WTC11 (cell line): ENCODE data around the gene CYP11A1. TPM values are rescaled to one million over a fixed set of nuclear protein-coding genes. Genes with fewer than 3 reads are reported as not detected.

ENCODE experiments used
- ATAC-seq: fragments of 200-7000 bp; cut with Tn5 transposase; 2 replicates; pipeline ENCODE4 v1.10.0; 2021; ENCODE audit warnings: mild to moderate bottlenecking, moderate library complexity
- CTCF ChIA-PET: fragments of 300-600 bp; sonication (Branson Sonifier 250); formaldehyde crosslinking; loops from one replicate; lab custom pipeline; 2021; ENCODE audit warnings: antibody characterized with exemption; lab: Charles Lee
- POLR2A ChIA-PET: fragments of 350-600 bp; sonication (Branson Sonifier 250); formaldehyde crosslinking; loops from one replicate; lab custom pipeline; 2021; ENCODE audit warnings: antibody characterized with exemption; lab: Charles Lee
- DNase-seq: peaks from one replicate; pipeline ENCODE4 v3.0.0; 2021; ENCODE audit warnings: low spot score
- H3K27ac Mint-ChIP-seq: 2 replicates; pipeline ENCODE4 v1.8.0; 2021; ENCODE audit warnings: mixed read lengths
- H3K27me3 Mint-ChIP-seq: 2 replicates; pipeline ENCODE4 v1.8.0; 2021; ENCODE audit warnings: low read depth, mild to moderate bottlenecking, moderate library complexity, mixed read lengths
- H3K36me3 Mint-ChIP-seq: 2 replicates; pipeline ENCODE4 v1.8.0; 2021; ENCODE audit warnings: mixed read lengths
- H3K4me1 Mint-ChIP-seq: 2 replicates; pipeline ENCODE4 v1.8.0; 2022; ENCODE audit warnings: mixed read lengths
- H3K4me3 Mint-ChIP-seq: 2 replicates; pipeline ENCODE4 v1.8.0; 2021; ENCODE audit warnings: mild to moderate bottlenecking, moderate library complexity, mixed read lengths
- H3K9me3 Mint-ChIP-seq: 2 replicates; pipeline ENCODE4 v1.8.0; 2021; ENCODE audit warnings: mixed read lengths
- AFF4 ChIP-seq: sonication (generic); formaldehyde crosslinking; IDR thresholded peaks from 2 replicates; pipeline ENCODE4 v1.8.1; 2023; ENCODE audit warnings: mild to moderate bottlenecking, missing genetic modification reagents, borderline replicate concordance
- ATF3 ChIP-seq: sonication (generic); formaldehyde crosslinking; conservative IDR thresholded peaks from 2 replicates; pipeline ENCODE4 v1.8.1; 2022; ENCODE audit warnings: mild to moderate bottlenecking, missing genetic modification reagents
- FOXK1 ChIP-seq: sonication (generic); formaldehyde crosslinking; IDR thresholded peaks from 2 replicates; pipeline ENCODE4 v1.8.0; 2022; ENCODE audit warnings: mild to moderate bottlenecking, moderate library complexity, missing genetic modification reagents
- GABPB1 ChIP-seq: sonication (generic); formaldehyde crosslinking; IDR thresholded peaks from 2 replicates; pipeline ENCODE4 v1.8.1; 2023; ENCODE audit warnings: mild to moderate bottlenecking, missing genetic modification reagents
- NFE2L1 ChIP-seq: sonication (generic); formaldehyde crosslinking; IDR thresholded peaks from 2 replicates; pipeline ENCODE4 v1.8.1; 2023; ENCODE audit warnings: missing genetic modification reagents
- NFYB ChIP-seq: sonication (generic); formaldehyde crosslinking; conservative IDR thresholded peaks from 2 replicates; pipeline ENCODE4 v1.8.0; 2022; ENCODE audit warnings: low read depth, missing genetic modification reagents
- NR1H2 ChIP-seq: sonication (generic); formaldehyde crosslinking; IDR thresholded peaks from 2 replicates; pipeline ENCODE4 v1.9.0; 2021; ENCODE audit warnings: mild to moderate bottlenecking, moderate library complexity, missing genetic modification reagents
- NR2C2 ChIP-seq: sonication (generic); formaldehyde crosslinking; IDR thresholded peaks from 2 replicates; pipeline ENCODE4 v1.8.0; 2022; ENCODE audit warnings: mild to moderate bottlenecking, missing genetic modification reagents
- USF1 ChIP-seq: sonication (generic); formaldehyde crosslinking; IDR thresholded peaks from 2 replicates; pipeline ENCODE4 v1.8.0; 2022; ENCODE audit warnings: mild to moderate bottlenecking, missing genetic modification reagents
- ZNF219 ChIP-seq: sonication (generic); formaldehyde crosslinking; IDR thresholded peaks from 2 replicates; pipeline ENCODE4 v1.8.0; 2023; ENCODE audit warnings: missing genetic modification reagents, mild to moderate bottlenecking, borderline replicate concordance
- ZNF317 ChIP-seq: sonication (generic); formaldehyde crosslinking; IDR thresholded peaks from 2 replicates; pipeline ENCODE4 v1.8.1; 2023; ENCODE audit warnings: low read depth, mild to moderate bottlenecking, moderate library complexity, missing genetic modification reagents, borderline replicate concordance
- ZNF416 ChIP-seq: fragments of 250-450 bp; sonication (Bioruptor Pico); IDR thresholded peaks from 2 replicates; pipeline ENCODE4 v1.9.0; 2021; ENCODE audit warnings: mild to moderate bottlenecking, inconsistent platforms
- ZNF532 ChIP-seq: fragments of 250-450 bp; sonication (Bioruptor Pico); IDR thresholded peaks from 2 replicates; pipeline ENCODE4 v1.9.0; 2021; ENCODE audit warnings: mild to moderate bottlenecking, borderline replicate concordance
- total RNA-seq: library from RNA; stranded (reverse); gene quantifications from 3 replicates; pipeline ENCODE4 v1.2.3, GENCODE V29; 2021
- TF ChIP-seq, protein P1 (sequence below): sonication (generic); formaldehyde crosslinking; conservative IDR thresholded peaks from 2 replicates; pipeline ENCODE4 v1.8.1; 2023; ENCODE audit warnings: mild to moderate bottlenecking, low read depth, missing genetic modification reagents, moderate library complexity
- TF ChIP-seq, protein P2 (sequence below): sonication (generic); formaldehyde crosslinking; IDR thresholded peaks from 2 replicates; pipeline ENCODE4 v1.8.1; 2022; ENCODE audit warnings: low read depth, missing genetic modification reagents, borderline replicate concordance

CYP11A1 gene
- total RNA-seq, 1 experiment from 2014 or later = 3.4 TPM

DNA sequence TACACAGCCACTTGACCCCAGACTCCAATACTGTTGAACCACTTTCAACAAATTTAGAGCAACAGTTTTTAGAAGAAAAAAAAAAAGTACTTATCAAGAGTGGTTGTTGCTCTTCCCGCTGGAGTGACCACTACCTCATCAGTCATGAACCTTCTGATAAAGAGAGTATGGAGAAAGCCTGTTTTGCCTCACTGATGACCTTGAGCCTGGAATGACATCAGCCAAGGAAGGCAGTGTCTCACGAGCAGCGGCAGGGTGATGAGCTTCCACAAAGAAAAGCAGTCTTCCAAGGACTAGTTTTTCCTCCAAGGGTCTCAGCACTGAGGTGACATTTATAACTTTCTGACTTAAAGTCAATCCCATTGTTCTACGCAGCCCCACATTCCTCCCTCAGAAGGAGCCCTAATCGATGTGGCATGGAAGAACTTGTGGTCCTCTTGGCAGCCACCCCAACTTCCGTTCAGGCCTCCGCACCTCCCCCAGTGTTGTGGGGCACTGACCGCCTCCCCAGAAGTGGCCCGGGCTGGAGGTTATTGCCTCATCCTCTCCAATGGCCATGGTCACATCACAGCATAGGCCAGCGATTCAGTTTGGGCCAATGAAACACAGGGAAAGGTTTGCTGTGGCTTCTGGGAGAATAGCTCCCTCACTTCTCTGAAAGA lies 1.8 kb upstream of the CYP11A1 start:
- no peak for TF ChIP-seq NFE2L1 (CRISPR knock-in tag)
- TF ChIP-seq GABPB1 (CRISPR knock-in tag) = no peak
- TF ChIP-seq ZNF416 (CRISPR knock-in tag) = no peak
- TF ChIP-seq ZNF219 (CRISPR knock-in tag) = no peak
- no peak for TF ChIP-seq AFF4 (CRISPR knock-in tag)
- TF ChIP-seq ZNF532 (CRISPR knock-in tag) = no peak
- no peak for TF ChIP-seq ZNF317
- no peak for TF ChIP-seq NR2C2 (CRISPR knock-in tag)
- TF ChIP-seq FOXK1 = no peak
- no peak for TF ChIP-seq NR1H2 (CRISPR knock-in tag)
- TF ChIP-seq USF1 = no peak
- TF ChIP-seq, protein P1, sequence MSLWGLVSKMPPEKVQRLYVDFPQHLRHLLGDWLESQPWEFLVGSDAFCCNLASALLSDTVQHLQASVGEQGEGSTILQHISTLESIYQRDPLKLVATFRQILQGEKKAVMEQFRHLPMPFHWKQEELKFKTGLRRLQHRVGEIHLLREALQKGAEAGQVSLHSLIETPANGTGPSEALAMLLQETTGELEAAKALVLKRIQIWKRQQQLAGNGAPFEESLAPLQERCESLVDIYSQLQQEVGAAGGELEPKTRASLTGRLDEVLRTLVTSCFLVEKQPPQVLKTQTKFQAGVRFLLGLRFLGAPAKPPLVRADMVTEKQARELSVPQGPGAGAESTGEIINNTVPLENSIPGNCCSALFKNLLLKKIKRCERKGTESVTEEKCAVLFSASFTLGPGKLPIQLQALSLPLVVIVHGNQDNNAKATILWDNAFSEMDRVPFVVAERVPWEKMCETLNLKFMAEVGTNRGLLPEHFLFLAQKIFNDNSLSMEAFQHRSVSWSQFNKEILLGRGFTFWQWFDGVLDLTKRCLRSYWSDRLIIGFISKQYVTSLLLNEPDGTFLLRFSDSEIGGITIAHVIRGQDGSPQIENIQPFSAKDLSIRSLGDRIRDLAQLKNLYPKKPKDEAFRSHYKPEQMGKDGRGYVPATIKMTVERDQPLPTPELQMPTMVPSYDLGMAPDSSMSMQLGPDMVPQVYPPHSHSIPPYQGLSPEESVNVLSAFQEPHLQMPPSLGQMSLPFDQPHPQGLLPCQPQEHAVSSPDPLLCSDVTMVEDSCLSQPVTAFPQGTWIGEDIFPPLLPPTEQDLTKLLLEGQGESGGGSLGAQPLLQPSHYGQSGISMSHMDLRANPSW = no peak
- no peak for TF ChIP-seq NFYB (CRISPR knock-in tag)
- TF ChIP-seq, protein P2, sequence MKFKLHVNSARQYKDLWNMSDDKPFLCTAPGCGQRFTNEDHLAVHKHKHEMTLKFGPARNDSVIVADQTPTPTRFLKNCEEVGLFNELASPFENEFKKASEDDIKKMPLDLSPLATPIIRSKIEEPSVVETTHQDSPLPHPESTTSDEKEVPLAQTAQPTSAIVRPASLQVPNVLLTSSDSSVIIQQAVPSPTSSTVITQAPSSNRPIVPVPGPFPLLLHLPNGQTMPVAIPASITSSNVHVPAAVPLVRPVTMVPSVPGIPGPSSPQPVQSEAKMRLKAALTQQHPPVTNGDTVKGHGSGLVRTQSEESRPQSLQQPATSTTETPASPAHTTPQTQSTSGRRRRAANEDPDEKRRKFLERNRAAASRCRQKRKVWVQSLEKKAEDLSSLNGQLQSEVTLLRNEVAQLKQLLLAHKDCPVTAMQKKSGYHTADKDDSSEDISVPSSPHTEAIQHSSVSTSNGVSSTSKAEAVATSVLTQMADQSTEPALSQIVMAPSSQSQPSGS = no peak
- TF ChIP-seq ATF3 (CRISPR knock-in tag) = no peak
- Mint-ChIP-seq H3K9me3 (no peaks in the 10 kb centered on the region), H3K4me3 (no peak overlapping the region), H3K36me3 (no peaks in the 10 kb centered on the region), H3K4me1 (peaks cover 21% of the 10 kb centered on the region), H3K27ac (0 out of 2 replicates have a peak overlapping the region, but pooled peaks have one; percentile 15), H3K27me3 (peaks cover 23% of the 10 kb centered on the region)
- DNase-seq = peak; percentile 5
- CTCF ChIA-PET = interaction anchor here (0.6 to 3.3 kb wide), 6 partner anchors 13 to 396 kb away, joined by 3 to 13 read pairs (median 4); no protein-coding TSS in a partner anchor
- ATAC-seq = no peak
- POLR2A ChIA-PET = no interaction called here
